Activated naive CD8-positive, alpha-beta T cell treated with anti-CD3 and anti-CD28 coated beads for 36 hours (primary cell): ENCODE data around the gene CPEB3. TPM values are rescaled to one million over a fixed set of nuclear protein-coding genes. Genes with fewer than 3 reads are reported as not detected.

ENCODE experiments used
- DNase-seq: peaks from one replicate; pipeline ENCODE4 v3.0.0; 2021
- H3K27ac Mint-ChIP-seq: one replicate; pipeline ENCODE4 v1.8.0; 2022; ENCODE audit warnings: mild to moderate bottlenecking, moderate library complexity, mixed read lengths
- H3K27me3 Mint-ChIP-seq: one replicate; pipeline ENCODE4 v1.8.0; 2022; ENCODE audit warnings: mild to moderate bottlenecking, mixed read lengths
- H3K36me3 Mint-ChIP-seq: one replicate; pipeline ENCODE4 v1.8.0; 2021; ENCODE audit warnings: mild to moderate bottlenecking, mixed read lengths
- H3K4me1 Mint-ChIP-seq: one replicate; pipeline ENCODE4 v1.8.0; 2021; ENCODE audit warnings: mixed read lengths
- H3K4me3 Mint-ChIP-seq: one replicate; pipeline ENCODE4 v1.8.0; 2022; ENCODE audit warnings: mild to moderate bottlenecking, moderate library complexity, mixed read lengths
- H3K9me3 Mint-ChIP-seq: one replicate; pipeline ENCODE4 v1.8.0; 2022; ENCODE audit warnings: mixed read lengths
- total RNA-seq, 2 experiments: library from RNA; stranded (reverse); gene quantifications; one replicate each; pipeline ENCODE4 v1.2.3, GENCODE V29; 2021

CPEB3 gene
- total RNA-seq, 2 experiments from 2014 or later: 1.5 to 1.9 TPM

DNA sequence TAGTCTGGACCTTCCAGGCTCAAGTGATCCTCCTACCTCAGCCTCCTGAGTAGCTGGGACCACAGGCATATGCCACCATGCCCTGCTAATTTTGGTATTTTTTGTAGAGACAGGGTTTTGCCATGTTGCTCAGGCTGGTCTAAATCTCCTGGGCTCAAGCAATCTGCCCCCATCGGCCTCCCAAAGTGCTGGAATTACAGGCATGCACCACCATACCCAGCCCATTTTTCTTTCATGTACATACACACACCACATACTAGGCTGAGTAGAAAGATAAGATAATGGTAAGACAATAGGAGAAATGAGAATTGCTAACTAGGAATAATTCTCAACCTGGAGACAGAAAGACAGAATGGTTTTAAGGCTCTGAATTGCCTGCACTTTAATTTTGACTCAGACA, 83.8 kb downstream of the CPEB3 start:
- no peaks in the 10 kb centered on the region for H3K36me3 Mint-ChIP-seq
- H3K9me3 Mint-ChIP-seq: no peaks in the 10 kb centered on the region
- no peak overlapping the region for H3K27ac Mint-ChIP-seq
- no peak overlapping the region for H3K4me3 Mint-ChIP-seq
- no peaks in the 10 kb centered on the region for H3K27me3 Mint-ChIP-seq
- no peak for DNase-seq
- peaks cover 10% of the 10 kb centered on the region for H3K4me1 Mint-ChIP-seq

DNA sequence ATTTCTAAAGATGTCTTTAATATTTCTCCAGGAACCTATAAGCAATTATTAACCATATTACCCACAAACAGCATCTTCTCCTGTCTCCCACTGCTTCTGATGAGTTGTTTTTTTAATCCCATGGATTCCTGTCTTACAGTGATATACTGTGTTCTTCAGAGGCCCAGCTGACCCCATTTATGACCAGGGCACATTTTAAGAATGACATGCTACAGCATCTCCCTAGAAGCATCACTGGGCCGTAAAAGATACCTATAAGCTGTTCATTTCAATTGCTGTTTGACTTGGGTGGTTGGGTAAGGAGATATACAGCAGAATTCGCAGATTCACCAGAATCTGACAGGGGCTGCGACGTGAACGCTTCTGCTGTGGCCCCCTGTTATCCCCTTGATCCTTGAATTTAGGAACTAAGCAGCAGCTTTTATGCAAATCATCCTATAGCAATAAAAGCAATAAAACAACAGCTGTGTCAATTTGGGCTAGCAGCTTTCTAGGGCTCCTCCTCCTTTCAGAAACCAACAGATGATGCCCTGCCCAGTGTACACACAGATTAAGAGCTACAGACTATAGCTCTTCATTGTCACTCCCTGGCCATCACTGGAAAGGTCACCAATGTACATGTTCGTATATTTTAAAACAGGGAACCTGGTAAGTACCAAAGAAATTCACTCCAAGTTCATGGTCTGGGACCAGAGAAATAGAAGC, 86.8 kb downstream of the CPEB3 start:
- no peak for DNase-seq

DNA sequence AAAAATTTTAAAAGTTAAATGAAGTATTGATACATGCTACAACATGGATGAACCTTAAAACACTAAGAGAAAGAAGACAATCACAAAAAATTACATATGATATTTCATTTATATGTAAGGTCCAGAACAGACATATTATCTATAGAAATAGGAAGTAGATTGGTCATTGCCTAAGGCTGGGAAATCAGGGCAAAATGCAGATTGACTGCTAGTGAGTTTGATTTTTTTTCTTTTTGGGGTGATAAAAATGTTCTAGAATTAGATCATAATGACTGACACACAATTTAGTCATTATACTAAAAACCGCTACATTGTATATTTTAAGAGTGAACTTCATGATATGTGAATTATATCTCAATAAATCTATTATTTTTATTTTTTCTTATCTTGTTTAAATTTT, 88.3 kb downstream of the CPEB3 start:
- H3K9me3 Mint-ChIP-seq: no peaks in the 10 kb centered on the region
- no peak overlapping the region for H3K27ac Mint-ChIP-seq
- H3K27me3 Mint-ChIP-seq: no peaks in the 10 kb centered on the region
- H3K4me3 Mint-ChIP-seq: no peak overlapping the region
- DNase-seq: no peak
- no peaks in the 10 kb centered on the region for H3K4me1 Mint-ChIP-seq
- no peaks in the 10 kb centered on the region for H3K36me3 Mint-ChIP-seq

More for the DNA sequence above, 86.8 kb downstream of the CPEB3 start:
- Mint-ChIP-seq H3K4me3 (no peak overlapping the region), H3K9me3 (no peaks in the 10 kb centered on the region), H3K4me1 (no peaks in the 10 kb centered on the region), H3K36me3 (no peaks in the 10 kb centered on the region), H3K27ac (no peak overlapping the region), H3K27me3 (no peaks in the 10 kb centered on the region)

DNA sequence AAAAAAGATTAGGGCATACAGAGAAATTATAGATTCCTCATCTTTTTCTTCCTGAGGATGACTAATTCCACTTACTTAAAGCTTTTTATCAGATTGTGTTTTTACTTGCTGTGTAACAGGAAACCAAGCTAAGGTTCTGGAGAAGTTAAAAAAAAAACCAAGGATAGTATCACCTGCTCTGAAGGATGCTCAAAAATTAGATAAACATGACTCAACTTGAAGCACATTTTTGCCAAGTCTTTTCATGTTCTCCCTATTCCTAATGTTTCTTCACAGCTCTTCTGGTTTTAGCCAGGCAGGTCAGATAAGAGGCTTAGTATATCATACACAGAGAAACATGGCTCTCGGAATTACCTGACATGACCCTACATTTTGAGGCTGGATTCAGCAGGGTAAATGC, 90.3 kb downstream of the CPEB3 start:
- Mint-ChIP-seq H3K27me3 (no peaks in the 10 kb centered on the region), H3K9me3 (no peaks in the 10 kb centered on the region), H3K4me3 (no peak overlapping the region), H3K27ac (no peak overlapping the region), H3K4me1 (no peaks in the 10 kb centered on the region), H3K36me3 (no peaks in the 10 kb centered on the region)
- DNase-seq: no peak

- Mint-ChIP-seq H3K27me3 (no peaks in the 10 kb centered on the region), H3K36me3 (no peaks in the 10 kb centered on the region), H3K4me1 (no peaks in the 10 kb centered on the region), H3K9me3 (no peaks in the 10 kb centered on the region), H3K4me3 (no peak overlapping the region), H3K27ac (no peak overlapping the region)
- no peak for DNase-seq
These were observed 103.8 kb downstream of the CPEB3 start for GRCh38 chr10:92187101-92187500.

- Mint-ChIP-seq H3K9me3 (no peaks in the 10 kb centered on the region), H3K4me1 (no peaks in the 10 kb centered on the region), H3K27me3 (no peaks in the 10 kb centered on the region), H3K27ac (no peak overlapping the region), H3K36me3 (no peaks in the 10 kb centered on the region), H3K4me3 (no peak overlapping the region)
- DNase-seq: no peak
These were observed 105.9 kb downstream of the CPEB3 start for GRCh38 chr10:92184977-92185376.

GRCh38 chr10:92183199-92183598, 107.7 kb downstream of the CPEB3 start:
- no peaks in the 10 kb centered on the region for H3K4me1 Mint-ChIP-seq
- no peak overlapping the region for H3K27ac Mint-ChIP-seq
- H3K9me3 Mint-ChIP-seq: no peaks in the 10 kb centered on the region
- no peak for DNase-seq
- H3K4me3 Mint-ChIP-seq: no peak overlapping the region
- H3K27me3 Mint-ChIP-seq: no peaks in the 10 kb centered on the region
- no peaks in the 10 kb centered on the region for H3K36me3 Mint-ChIP-seq

- H3K36me3 Mint-ChIP-seq: peaks cover 4% of the 10 kb centered on the region
- H3K27ac Mint-ChIP-seq: no peak overlapping the region
- no peak overlapping the region for H3K4me3 Mint-ChIP-seq
- H3K4me1 Mint-ChIP-seq: no peaks in the 10 kb centered on the region
- H3K9me3 Mint-ChIP-seq: no peaks in the 10 kb centered on the region
- H3K27me3 Mint-ChIP-seq: no peaks in the 10 kb centered on the region
- DNase-seq: no peak
These were observed 109.3 kb downstream of the CPEB3 start for GRCh38 chr10:92181575-92181974.

GRCh38 chr10:92180399-92180798, 110.5 kb downstream of the CPEB3 start:
- Mint-ChIP-seq H3K4me3 (no peak overlapping the region), H3K27ac (no peak overlapping the region), H3K4me1 (no peaks in the 10 kb centered on the region), H3K9me3 (no peaks in the 10 kb centered on the region), H3K27me3 (no peaks in the 10 kb centered on the region), H3K36me3 (peaks cover 4% of the 10 kb centered on the region)
- no peak for DNase-seq

GRCh38 chr10:92177546-92177945, 113.3 kb downstream of the CPEB3 start:
- Mint-ChIP-seq H3K4me3 (no peak overlapping the region), H3K4me1 (no peaks in the 10 kb centered on the region), H3K36me3 (peaks cover 5% of the 10 kb centered on the region), H3K9me3 (no peaks in the 10 kb centered on the region), H3K27ac (no peak overlapping the region), H3K27me3 (no peaks in the 10 kb centered on the region)
- DNase-seq: no peak

DNA sequence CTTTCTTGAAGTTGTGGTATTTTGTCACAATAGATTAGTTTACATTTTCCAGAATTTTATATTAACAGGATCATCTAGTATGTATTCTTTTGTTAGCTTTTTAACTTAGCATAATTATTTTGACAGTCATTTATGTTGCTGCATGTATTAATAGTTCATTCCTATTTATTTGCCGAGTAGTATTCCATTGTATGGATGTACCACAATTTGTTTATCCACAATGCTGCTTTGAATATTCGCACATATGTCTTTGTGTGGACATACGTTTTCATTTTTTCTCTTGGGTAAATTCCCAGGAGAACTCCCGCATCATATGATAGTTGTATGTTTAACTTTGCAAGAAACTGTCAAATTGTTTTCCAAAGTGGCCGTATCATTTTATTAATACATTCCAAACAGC, 115.7 kb downstream of the CPEB3 start:
- DNase-seq: no peak
- H3K27me3 Mint-ChIP-seq: no peaks in the 10 kb centered on the region
- H3K27ac Mint-ChIP-seq: no peak overlapping the region

GRCh38 chr10:92173996-92174395, 116.9 kb downstream of the CPEB3 start:
- Mint-ChIP-seq H3K27ac (no peak overlapping the region), H3K4me3 (no peak overlapping the region), H3K9me3 (peaks cover 6% of the 10 kb centered on the region), H3K4me1 (no peaks in the 10 kb centered on the region), H3K27me3 (no peaks in the 10 kb centered on the region), H3K36me3 (peaks cover 11% of the 10 kb centered on the region)
- no peak for DNase-seq

More for the DNA sequence above, 115.7 kb downstream of the CPEB3 start:
- Mint-ChIP-seq H3K4me1 (no peaks in the 10 kb centered on the region), H3K36me3 (peaks cover 5% of the 10 kb centered on the region), H3K4me3 (no peak overlapping the region), H3K9me3 (no peaks in the 10 kb centered on the region)

DNA sequence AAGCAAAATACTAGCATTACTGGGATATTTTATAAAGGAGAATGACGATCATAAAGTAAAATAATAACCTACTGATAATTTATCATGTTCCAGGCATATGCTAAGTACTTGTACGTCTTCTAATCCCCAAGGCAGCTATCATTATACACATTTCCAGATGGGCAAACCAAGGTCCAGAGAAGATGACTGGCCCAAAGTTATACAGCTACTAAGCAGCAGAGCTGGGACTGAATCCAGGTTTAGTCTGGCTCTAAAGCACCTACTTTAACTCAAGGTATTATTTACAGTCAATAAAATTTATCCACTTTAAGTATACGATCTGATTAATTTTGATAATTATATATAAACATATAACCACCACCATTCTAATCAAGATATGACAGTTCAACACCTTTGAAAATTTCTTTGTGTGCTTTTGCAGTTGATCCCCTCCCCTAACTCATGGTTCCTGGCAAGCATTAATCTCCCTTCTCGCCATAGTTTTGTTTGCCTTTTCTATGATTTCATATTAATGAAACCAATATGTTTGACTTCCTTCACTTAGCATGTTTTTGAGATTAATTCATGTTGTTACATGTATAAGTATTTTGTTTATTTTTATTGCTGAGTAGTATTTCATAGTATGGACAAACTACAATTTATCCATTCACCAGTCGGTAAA, 126.7 kb downstream of the CPEB3 start:
- H3K4me3 Mint-ChIP-seq: no peak overlapping the region
- peaks cover 1% of the 10 kb centered on the region for H3K9me3 Mint-ChIP-seq
- H3K4me1 Mint-ChIP-seq: no peaks in the 10 kb centered on the region
- DNase-seq: no peak
- H3K27ac Mint-ChIP-seq: no peak overlapping the region
- peaks cover 16% of the 10 kb centered on the region for H3K36me3 Mint-ChIP-seq
- no peaks in the 10 kb centered on the region for H3K27me3 Mint-ChIP-seq

DNA sequence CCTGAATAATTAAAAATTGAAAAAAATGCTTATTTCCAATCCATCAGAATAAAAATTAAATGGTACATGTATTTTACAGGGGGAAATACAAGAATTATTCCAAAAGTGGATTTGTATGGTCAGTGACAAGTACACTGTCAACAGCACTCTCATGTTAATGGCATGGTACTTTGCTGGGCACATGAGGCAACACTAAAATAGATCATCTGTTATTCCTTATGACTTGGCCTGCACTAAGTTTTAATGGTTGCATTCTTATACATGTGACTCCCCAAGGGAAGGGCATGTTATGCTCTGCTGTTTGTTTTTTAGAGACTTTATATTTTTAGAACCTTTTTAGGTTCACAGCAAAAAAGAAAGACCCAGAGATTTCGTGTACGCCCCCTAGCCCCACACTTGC, 128.3 kb downstream of the CPEB3 start:
- no peaks in the 10 kb centered on the region for H3K27me3 Mint-ChIP-seq
- no peaks in the 10 kb centered on the region for H3K9me3 Mint-ChIP-seq
- DNase-seq: no peak
- H3K4me1 Mint-ChIP-seq: no peaks in the 10 kb centered on the region
- H3K27ac Mint-ChIP-seq: no peak overlapping the region
- H3K36me3 Mint-ChIP-seq: peaks cover 9% of the 10 kb centered on the region
- H3K4me3 Mint-ChIP-seq: no peak overlapping the region

DNA sequence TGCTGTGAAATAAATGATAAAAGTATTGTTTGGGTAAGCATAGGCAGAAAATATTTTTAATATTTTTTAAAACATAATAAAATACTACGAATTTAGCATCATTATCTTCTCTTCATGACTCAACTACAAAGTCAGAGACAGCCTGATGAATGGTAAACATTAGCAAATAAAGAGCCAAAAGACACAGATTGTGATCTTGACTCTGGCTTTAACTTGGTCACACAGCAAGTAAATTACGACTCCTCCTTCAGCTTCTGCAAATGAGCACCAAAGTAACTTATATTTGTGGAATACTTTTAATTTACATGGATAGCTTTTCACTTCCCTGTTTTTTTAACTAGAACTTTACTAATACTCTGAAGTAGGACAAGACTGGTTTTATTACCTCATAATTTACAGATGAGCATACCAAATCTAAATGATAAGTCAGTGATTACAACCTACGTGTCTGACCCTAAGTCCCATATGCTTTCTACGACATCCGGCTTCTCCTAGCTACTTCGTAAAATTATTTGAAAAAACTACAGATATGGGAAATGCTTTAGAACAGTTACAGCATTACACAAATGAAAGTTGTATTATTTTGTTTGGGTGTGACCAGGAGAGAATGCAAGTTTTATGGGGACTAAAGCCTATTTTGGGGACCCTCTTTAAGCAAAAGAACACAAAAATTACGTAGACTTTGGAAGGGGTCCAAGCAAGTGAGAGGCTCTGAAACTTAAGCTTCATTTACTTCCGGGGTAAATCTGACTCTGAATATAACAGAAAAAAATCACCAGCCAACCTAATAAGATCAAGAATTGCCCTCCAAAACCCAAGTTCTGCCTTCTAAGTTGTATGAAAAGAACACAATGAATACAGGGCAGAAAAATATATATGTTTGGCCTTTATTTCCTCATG, 133.8 kb downstream of the CPEB3 start:
- H3K9me3 Mint-ChIP-seq: no peaks in the 10 kb centered on the region
- no peaks in the 10 kb centered on the region for H3K27me3 Mint-ChIP-seq
- H3K27ac Mint-ChIP-seq: no peak overlapping the region
- DNase-seq: no peak
- H3K36me3 Mint-ChIP-seq: no peaks in the 10 kb centered on the region
- H3K4me1 Mint-ChIP-seq: no peaks in the 10 kb centered on the region
- H3K4me3 Mint-ChIP-seq: no peak overlapping the region
